ENCODE measurements around the gene UBASH3A. TPM values are rescaled to one million over a fixed set of nuclear protein-coding genes. Genes with fewer than 3 reads are reported as not detected.
A peak's percentile ranks its signal among the peaks of the same experiment; 100 is the strongest.
"Not testable (repeated sequence)": the region's sequence is repeated elsewhere in the genome, so short reads cannot be mapped to it uniquely, and the experiment has no call there.

Gene UBASH3A
- total RNA-seq, 1 donor from 2014 or later = not detected

GRCh38 chr21:42466700-42467099, 63.0 kb downstream of the UBASH3A start:
- no peak for DNase-seq (ENCODE audit: low read depth in 2 of 2)

GRCh38 chr21:42467140-42467983, 63.7 kb downstream of the UBASH3A start:
- DNase-seq (ENCODE audit: low read depth in 2 of 2) = no peak

- DNase-seq (ENCODE audit: low read depth in 2 of 2) = no peak
Measured at GRCh38 chr21:42468491-42469131, 64.9 kb downstream of the UBASH3A start.

- DNase-seq (ENCODE audit: low read depth in 2 of 2) = no peak
Measured at GRCh38 chr21:42469272-42469671, 65.6 kb downstream of the UBASH3A start.

GRCh38 chr21:42469726-42470125, 66.0 kb downstream of the UBASH3A start:
- DNase-seq (ENCODE audit: low read depth in 2 of 2) = not testable (repeated sequence)

GRCh38 chr21:42471206-42471605, 67.5 kb downstream of the UBASH3A start:
- no peak for DNase-seq (ENCODE audit: low read depth in 2 of 2)

- DNase-seq (ENCODE audit: low read depth in 2 of 2) = no peak
Measured at GRCh38 chr21:42471716-42472330, 68.1 kb downstream of the UBASH3A start.

- no peak for DNase-seq (ENCODE audit: low read depth in 2 of 2)
Measured at GRCh38 chr21:42472521-42472920, 68.8 kb downstream of the UBASH3A start.

GRCh38 chr21:42473498-42474042, 69.9 kb downstream of the UBASH3A start:
- no peak for DNase-seq (ENCODE audit: low read depth in 2 of 2)

- peak; percentile 22 to 42 for DNase-seq (ENCODE audit: low read depth in 2 of 2)
Measured at GRCh38 chr21:42474043-42474831, 70.5 kb downstream of the UBASH3A start.

GRCh38 chr21:42475036-42475435, 71.3 kb downstream of the UBASH3A start:
- no peak for DNase-seq (ENCODE audit: low read depth in 2 of 2)

GRCh38 chr21:42475526-42476387, 72.1 kb downstream of the UBASH3A start:
- DNase-seq (ENCODE audit: low read depth in 2 of 2) = no peak

- DNase-seq (ENCODE audit: low read depth in 2 of 2) = no peak
Measured at GRCh38 chr21:42476388-42477331, 73.0 kb downstream of the UBASH3A start.

GRCh38 chr21:42478504-42478903, 74.8 kb downstream of the UBASH3A start:
- DNase-seq (ENCODE audit: low read depth in 2 of 2) = no peak

GRCh38 chr21:42479582-42479981, 75.9 kb downstream of the UBASH3A start:
- DNase-seq (ENCODE audit: low read depth in 2 of 2) = no peak

- no peak for DNase-seq (ENCODE audit: low read depth in 2 of 2)
Measured at GRCh38 chr21:42480736-42481135, 77.0 kb downstream of the UBASH3A start.

- no peak for DNase-seq (ENCODE audit: low read depth in 2 of 2)
Measured at GRCh38 chr21:42481169-42481568, 77.5 kb downstream of the UBASH3A start.

GRCh38 chr21:42484966-42485365, 81.3 kb downstream of the UBASH3A start:
- no peak for DNase-seq (ENCODE audit: low read depth in 2 of 2)

- DNase-seq (ENCODE audit: low read depth in 2 of 2) = no peak
Measured at GRCh38 chr21:42486072-42486471, 82.4 kb downstream of the UBASH3A start.
